Neural progenitor cell (in vitro differentiated cells): Measurements from ENCODE around the gene SLC35G2. TPM values are rescaled to one million over a fixed set of nuclear protein-coding genes. Genes with fewer than 3 reads are reported as not detected.

Experiments used
- DNase-seq: peaks from one replicate; pipeline ENCODE4 v3.0.0-alpha.2; 2016; ENCODE audit warnings: low spot score
- H2AFZ ChIP-seq: fragments of 200-600 bp; sonication (generic); replicated peaks from 2 replicates; pipeline ENCODE4 v1.6.1; 2016; ENCODE audit warnings: antibody characterized with exemption
- H3F3A ChIP-seq: fragments of 200-600 bp; sonication (generic); 2 replicates; pipeline ENCODE4 v1.6.1; 2016; ENCODE audit warnings: antibody characterized with exemption, low read depth
- H3K27ac ChIP-seq: fragments of 200-600 bp; sonication (generic); 2 replicates; pipeline ENCODE4 v1.5.1; 2016; ENCODE audit warnings: mild to moderate bottlenecking
- H3K27me3 ChIP-seq: fragments of 200-600 bp; sonication (generic); 2 replicates; pipeline ENCODE4 v1.6.1; 2016; ENCODE audit warnings: mild to moderate bottlenecking, moderate library complexity
- H3K36me3 ChIP-seq: fragments of 200-600 bp; sonication (generic); 2 replicates; pipeline ENCODE4 v1.5.1; 2016
- H3K4me1 ChIP-seq: fragments of 200-600 bp; sonication (generic); 2 replicates; pipeline ENCODE4 v1.6.1; 2016; ENCODE audit warnings: mixed run types
- H3K4me2 ChIP-seq: fragments of 200-600 bp; sonication (generic); 2 replicates; pipeline ENCODE4 v1.6.1; 2016
- H3K4me3 ChIP-seq: fragments of 200-600 bp; sonication (generic); 2 replicates; pipeline ENCODE4 v1.5.1; 2016
- H3K79me2 ChIP-seq: fragments of 200-600 bp; sonication (generic); 2 replicates; pipeline ENCODE4 v1.6.1; 2016; ENCODE audit warnings: low read depth
- H3K9ac ChIP-seq: fragments of 200-600 bp; sonication (generic); 2 replicates; pipeline ENCODE4 v1.6.1; 2016
- H3K9me3 ChIP-seq: fragments of 200-600 bp; sonication (generic); 2 replicates; pipeline ENCODE4 v1.5.1; 2016; ENCODE audit warnings: low read depth
- H4K20me1 ChIP-seq: fragments of 200-600 bp; sonication (generic); 2 replicates; pipeline ENCODE4 v1.6.1; 2016; ENCODE audit warnings: low read depth
- H3K27ac Mint-ChIP-seq: 3 replicates; pipeline ENCODE4 v1.8.0; 2021; ENCODE audit warnings: mixed read lengths
- H3K27me3 Mint-ChIP-seq: 2 replicates; pipeline ENCODE4 v1.8.0; 2022; ENCODE audit warnings: low read depth, mild to moderate bottlenecking, inconsistent platforms, moderate library complexity, mixed read lengths; ENCODE audit not compliant: insufficient read depth
- H3K36me3 Mint-ChIP-seq: 3 replicates; pipeline ENCODE4 v1.8.0; 2021; ENCODE audit warnings: mixed read lengths
- H3K4me1 Mint-ChIP-seq: 3 replicates; pipeline ENCODE4 v1.8.0; 2021; ENCODE audit warnings: mixed read lengths
- H3K4me3 Mint-ChIP-seq: 3 replicates; pipeline ENCODE4 v1.8.0; 2021; ENCODE audit warnings: mild to moderate bottlenecking, moderate library complexity, mixed read lengths
- H3K9me3 Mint-ChIP-seq: 3 replicates; pipeline ENCODE4 v1.8.0; 2020; ENCODE audit warnings: mixed read lengths
- CTCF ChIP-seq: fragments of 200-600 bp; sonication (generic); IDR thresholded peaks from 2 replicates; pipeline ENCODE4 v1.5.1; 2017; ENCODE audit warnings: antibody characterized with exemption, mild to moderate bottlenecking
- EZH2 ChIP-seq: fragments of 200-600 bp; sonication (generic); IDR thresholded peaks from 2 replicates; pipeline ENCODE4 v1.6.1; 2017; ENCODE audit warnings: antibody characterized with exemption, mild to moderate bottlenecking, moderate library complexity
- EZH2phosphoT487 ChIP-seq: fragments of 200-600 bp; sonication (generic); IDR thresholded peaks from 2 replicates; pipeline ENCODE4 v1.6.1; 2017; ENCODE audit warnings: antibody characterized with exemption
- total RNA-seq: library from RNA; depleted of rRNA; stranded (reverse); fragments of >200 nt; gene quantifications from 2 replicates; pipeline ENCODE4 v1.2.3, GENCODE V29; 2015; ENCODE audit warnings: low replicate concordance

Gene SLC35G2
- total RNA-seq, 1 donor from 2014 or later, result 1.5 TPM

DNA sequence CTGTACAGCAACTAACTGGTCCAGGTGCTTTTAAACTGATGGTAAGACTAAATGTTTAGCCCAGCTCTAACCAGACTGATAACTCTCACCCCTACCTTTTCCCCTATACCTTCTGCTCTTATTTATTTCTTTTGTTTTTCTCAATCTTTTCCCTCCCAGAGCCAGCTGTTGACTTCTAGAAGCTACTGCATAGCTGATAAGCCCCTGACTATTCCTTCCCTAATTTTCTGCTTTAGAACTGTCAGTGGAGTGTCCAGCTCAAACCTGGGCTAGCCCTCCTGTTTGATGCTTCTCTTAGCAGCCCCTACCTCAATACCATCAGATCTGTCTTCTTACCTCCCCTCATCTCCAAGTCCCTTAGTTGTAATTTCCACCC is 20.6 kb downstream of the SLC35G2 start:
- Histone ChIP-seq H3K36me3 (no peaks in the 10 kb centered on the region), H3K27me3 (no peaks in the 10 kb centered on the region), H3K4me2 (no peak overlapping the region), H4K20me1 (no peaks in the 10 kb centered on the region), H3K79me2 (no peaks in the 10 kb centered on the region), H2AFZ (no peak overlapping the region), H3K4me3 (no peak overlapping the region), H3K4me1 (no peaks in the 10 kb centered on the region), H3K9ac (no peak overlapping the region), H3K9me3 (no peaks in the 10 kb centered on the region), H3K27ac (no peak overlapping the region), H3F3A (no peaks in the 10 kb centered on the region)
- H3K4me1 Mint-ChIP-seq, result peaks cover 18% of the 10 kb centered on the region
- H3K9me3 Mint-ChIP-seq, result peaks cover 10% of the 10 kb centered on the region
- peaks cover 7% of the 10 kb centered on the region for H3K27me3 Mint-ChIP-seq
- DNase-seq, result no peak
- no peak overlapping the region for H3K27ac Mint-ChIP-seq
- no peak overlapping the region for H3K4me3 Mint-ChIP-seq
- H3K36me3 Mint-ChIP-seq, result peaks cover 18% of the 10 kb centered on the region
- TF ChIP-seq EZH2phosphoT487 (no peak), CTCF (no peak), EZH2 (no peak)

- no peaks in the 10 kb centered on the region for H3F3A ChIP-seq
- H3K79me2 ChIP-seq, result no peaks in the 10 kb centered on the region
Observed at GRCh38 chr3:136840252-136840651, 21.3 kb downstream of the SLC35G2 start.

DNA sequence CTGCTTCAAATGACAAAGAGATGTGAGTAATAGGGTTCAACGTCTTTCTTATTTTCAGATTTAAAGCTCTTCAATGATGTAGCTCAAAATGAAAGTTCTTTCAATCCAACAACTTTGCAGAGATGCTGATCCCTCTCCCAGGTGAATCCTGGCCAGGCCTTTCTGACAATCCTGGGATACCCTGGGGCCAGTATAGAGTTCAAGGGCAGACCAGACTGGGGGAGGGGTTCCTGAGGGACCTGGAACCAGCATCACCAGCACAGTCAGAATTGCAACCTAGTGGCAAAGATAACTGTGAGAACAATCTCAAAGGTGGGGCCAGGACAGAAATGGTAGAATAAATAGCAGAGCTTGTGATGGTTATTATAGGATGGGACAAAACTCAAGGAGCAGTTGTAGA is 23.4 kb downstream of the SLC35G2 start:
- Histone ChIP-seq H3K4me3 (no peak overlapping the region), H3K27me3 (no peaks in the 10 kb centered on the region), H3K4me2 (no peak overlapping the region), H3F3A (no peaks in the 10 kb centered on the region), H3K79me2 (no peaks in the 10 kb centered on the region), H3K4me1 (no peaks in the 10 kb centered on the region), H3K36me3 (no peaks in the 10 kb centered on the region), H3K9me3 (no peaks in the 10 kb centered on the region), H2AFZ (no peak overlapping the region), H3K27ac (no peak overlapping the region), H3K9ac (no peak overlapping the region), H4K20me1 (no peaks in the 10 kb centered on the region)
- H3K4me3 Mint-ChIP-seq, result no peak overlapping the region
- peaks cover 7% of the 10 kb centered on the region for H3K27me3 Mint-ChIP-seq
- peaks cover 15% of the 10 kb centered on the region for H3K9me3 Mint-ChIP-seq
- peaks cover 18% of the 10 kb centered on the region for H3K4me1 Mint-ChIP-seq
- peaks cover 34% of the 10 kb centered on the region for H3K36me3 Mint-ChIP-seq
- DNase-seq, result no peak
- H3K27ac Mint-ChIP-seq, result no peak overlapping the region
- TF ChIP-seq EZH2phosphoT487 (no peak), EZH2 (no peak), CTCF (no peak)

More at GRCh38 chr3:136840252-136840651, 21.3 kb downstream of the SLC35G2 start:
- Histone ChIP-seq H3K27ac (no peak overlapping the region), H3K36me3 (no peaks in the 10 kb centered on the region), H2AFZ (no peak overlapping the region), H3K4me1 (no peaks in the 10 kb centered on the region), H3K4me3 (no peak overlapping the region), H3K9me3 (no peaks in the 10 kb centered on the region), H3K27me3 (no peaks in the 10 kb centered on the region), H3K9ac (no peak overlapping the region), H4K20me1 (no peaks in the 10 kb centered on the region), H3K4me2 (no peak overlapping the region)
- Mint-ChIP-seq H3K27me3 (peaks cover 7% of the 10 kb centered on the region), H3K4me1 (peaks cover 18% of the 10 kb centered on the region), H3K27ac (no peak overlapping the region), H3K9me3 (peaks cover 12% of the 10 kb centered on the region), H3K4me3 (no peak overlapping the region), H3K36me3 (peaks cover 21% of the 10 kb centered on the region)
- no peak for TF ChIP-seq EZH2phosphoT487
- no peak for TF ChIP-seq EZH2
- no peak for TF ChIP-seq CTCF
- DNase-seq, result no peak

DNA sequence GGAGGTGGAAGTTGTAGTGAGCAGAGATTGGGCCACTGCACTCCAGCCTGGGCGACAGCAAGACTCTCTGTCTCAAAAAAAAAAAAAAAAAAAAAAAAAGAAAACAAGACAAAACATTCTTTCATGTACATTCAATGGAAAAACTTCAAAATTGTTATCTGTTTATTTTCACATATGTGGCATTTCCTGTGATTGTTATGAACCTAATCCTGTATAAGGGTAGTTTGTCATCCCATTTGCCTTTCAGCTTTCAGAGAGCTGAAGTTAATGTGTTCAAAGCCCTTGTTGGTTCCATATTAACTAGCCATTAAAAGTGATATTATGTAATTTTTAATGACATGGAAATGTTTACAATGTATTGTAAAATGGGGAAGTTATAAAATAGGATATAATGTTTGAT is 25.8 kb downstream of the SLC35G2 start:
- peaks cover 7% of the 10 kb centered on the region for H3K27me3 Mint-ChIP-seq

More for the DNA sequence above, 25.8 kb downstream of the SLC35G2 start:
- Histone ChIP-seq H3K4me3 (no peak overlapping the region), H3K27me3 (no peaks in the 10 kb centered on the region), H3K4me2 (no peak overlapping the region), H3K27ac (no peak overlapping the region), H3K9ac (no peak overlapping the region), H3K9me3 (no peaks in the 10 kb centered on the region), H3K36me3 (no peaks in the 10 kb centered on the region), H3K4me1 (no peaks in the 10 kb centered on the region), H2AFZ (no peak overlapping the region), H3K79me2 (peaks cover 6% of the 10 kb centered on the region), H4K20me1 (no peaks in the 10 kb centered on the region), H3F3A (no peaks in the 10 kb centered on the region)
- DNase-seq, result no peak
- peaks cover 37% of the 10 kb centered on the region for H3K36me3 Mint-ChIP-seq
- peaks cover 2% of the 10 kb centered on the region for H3K4me1 Mint-ChIP-seq
- no peak for TF ChIP-seq EZH2
- no peak for TF ChIP-seq CTCF
- no peak for TF ChIP-seq EZH2phosphoT487
- peaks cover 18% of the 10 kb centered on the region for H3K9me3 Mint-ChIP-seq
- no peak overlapping the region for H3K27ac Mint-ChIP-seq
- H3K4me3 Mint-ChIP-seq, result no peak overlapping the region
